Nephron (organoid): ENCODE data around the gene SMTNL2.
"Not testable (repeated sequence)": the region's sequence is repeated elsewhere in the genome, so short reads cannot be mapped to it uniquely, and the experiment has no call there.

Experiments
- H3K27ac Mint-ChIP-seq, 3 experiments: 2 replicates each; pipeline ENCODE4 v1.8.0; 2020; ENCODE audit warnings: mixed read lengths in 3 of 3, mild to moderate bottlenecking in 2 of 3, moderate library complexity in 1 of 3
- H3K27me3 Mint-ChIP-seq: 2 replicates; pipeline ENCODE4 v1.8.0; 2021; ENCODE audit warnings: low read depth, mild to moderate bottlenecking, moderate library complexity, mixed read lengths
- H3K36me3 Mint-ChIP-seq: 2 replicates; pipeline ENCODE4 v1.8.0; 2020; ENCODE audit warnings: low read depth, mixed read lengths
- H3K4me1 Mint-ChIP-seq: 2 replicates; pipeline ENCODE4 v1.8.0; 2020; ENCODE audit warnings: mixed read lengths
- H3K4me3 Mint-ChIP-seq, 3 experiments: 2 replicates each; pipeline ENCODE4 v1.8.0; 2020; ENCODE audit warnings: mild to moderate bottlenecking in 3 of 3, mixed read lengths in 3 of 3, moderate library complexity in 2 of 3
- H3K9me3 Mint-ChIP-seq: 2 replicates; pipeline ENCODE4 v1.8.0; 2020; ENCODE audit warnings: mixed read lengths
- TF ChIP-seq, protein P1 (sequence below), 3 experiments: fragments of 200-600 bp; sonication (generic); IDR thresholded peaks; one replicate each; pipeline ENCODE4 v1.5.0; 2021; ENCODE audit warnings: antibody characterized with exemption in 3 of 3; ENCODE audit not compliant: unreplicated experiment in 3 of 3

Gene SMTNL2

GRCh38 chr17:4601326-4601725 lies 17.0 kb downstream of the SMTNL2 start:
- Mint-ChIP-seq H3K36me3 (peaks cover 15% of the 10 kb centered on the region), H3K27me3 (peaks cover 4% of the 10 kb centered on the region), H3K27ac (peak overlapping the region in 1 of 3 experiments; percentile 96), H3K4me1 (peaks cover 74% of the 10 kb centered on the region), H3K4me3 (no peak overlapping the region), H3K9me3 (no peaks in the 10 kb centered on the region)
- TF ChIP-seq, protein P1, sequence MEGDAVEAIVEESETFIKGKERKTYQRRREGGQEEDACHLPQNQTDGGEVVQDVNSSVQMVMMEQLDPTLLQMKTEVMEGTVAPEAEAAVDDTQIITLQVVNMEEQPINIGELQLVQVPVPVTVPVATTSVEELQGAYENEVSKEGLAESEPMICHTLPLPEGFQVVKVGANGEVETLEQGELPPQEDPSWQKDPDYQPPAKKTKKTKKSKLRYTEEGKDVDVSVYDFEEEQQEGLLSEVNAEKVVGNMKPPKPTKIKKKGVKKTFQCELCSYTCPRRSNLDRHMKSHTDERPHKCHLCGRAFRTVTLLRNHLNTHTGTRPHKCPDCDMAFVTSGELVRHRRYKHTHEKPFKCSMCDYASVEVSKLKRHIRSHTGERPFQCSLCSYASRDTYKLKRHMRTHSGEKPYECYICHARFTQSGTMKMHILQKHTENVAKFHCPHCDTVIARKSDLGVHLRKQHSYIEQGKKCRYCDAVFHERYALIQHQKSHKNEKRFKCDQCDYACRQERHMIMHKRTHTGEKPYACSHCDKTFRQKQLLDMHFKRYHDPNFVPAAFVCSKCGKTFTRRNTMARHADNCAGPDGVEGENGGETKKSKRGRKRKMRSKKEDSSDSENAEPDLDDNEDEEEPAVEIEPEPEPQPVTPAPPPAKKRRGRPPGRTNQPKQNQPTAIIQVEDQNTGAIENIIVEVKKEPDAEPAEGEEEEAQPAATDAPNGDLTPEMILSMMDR (IDR thresholded peaks at IDR 0.05; ENCODE audit: unreplicated experiment in 3 of 3): no peak

- Mint-ChIP-seq H3K9me3 (no peaks in the 10 kb centered on the region), H3K4me1 (peaks cover 75% of the 10 kb centered on the region), H3K27me3 (peaks cover 4% of the 10 kb centered on the region), H3K4me3 (no peak overlapping the region), H3K27ac (peak overlapping the region; percentile 59 to 97 (median 61)), H3K36me3 (peaks cover 15% of the 10 kb centered on the region)
- TF ChIP-seq, protein P1 (IDR thresholded peaks at IDR 0.05; ENCODE audit: unreplicated experiment in 3 of 3): no peak
Observed at GRCh38 chr17:4602041-4602440, 17.7 kb downstream of the SMTNL2 start.

DNA sequence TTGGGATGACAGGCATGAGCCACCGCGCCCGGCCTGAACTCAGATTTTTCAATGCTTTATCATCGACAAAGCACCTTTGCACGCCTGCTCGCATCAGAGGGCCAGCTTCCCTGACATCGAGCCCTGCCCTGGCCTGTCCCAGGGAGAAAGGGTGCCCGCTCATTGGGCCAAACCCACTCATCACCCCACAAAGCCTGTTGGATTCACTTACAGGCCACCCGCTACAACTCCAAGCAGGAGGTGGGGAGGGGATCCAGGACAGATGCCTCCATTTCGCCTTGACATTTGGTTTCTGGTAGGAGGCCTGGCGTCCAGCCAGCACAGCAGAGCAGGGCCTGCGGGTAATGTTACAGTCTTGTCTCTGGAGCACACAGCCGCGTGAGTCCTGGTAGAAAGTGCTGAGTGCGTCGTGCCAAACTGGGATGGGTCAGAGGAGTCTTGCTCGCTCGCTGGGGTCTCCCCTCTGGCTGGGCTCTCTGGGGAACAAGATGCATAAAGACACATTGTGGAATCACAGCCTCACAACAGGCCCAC lies 19.8 kb downstream of the SMTNL2 start:
- Mint-ChIP-seq H3K9me3 (no peaks in the 10 kb centered on the region), H3K36me3 (peaks cover 22% of the 10 kb centered on the region), H3K4me3 (peak overlapping the region; percentile 29 to 70 (median 38)), H3K4me1 (peaks cover 81% of the 10 kb centered on the region), H3K27me3 (peaks cover 4% of the 10 kb centered on the region), H3K27ac (peak overlapping the region; percentile 93 to 98 (median 97))
- TF ChIP-seq, protein P1 (IDR thresholded peaks at IDR 0.05; ENCODE audit: unreplicated experiment in 3 of 3): no peak

GRCh38 chr17:4604736-4605135 lies 20.4 kb downstream of the SMTNL2 start:
- Mint-ChIP-seq H3K36me3 (peaks cover 24% of the 10 kb centered on the region), H3K4me1 (peaks cover 81% of the 10 kb centered on the region), H3K27ac (peak overlapping the region; percentile 93 to 98 (median 97))
- H3K27me3 Mint-ChIP-seq, H3K4me3 Mint-ChIP-seq, H3K9me3 Mint-ChIP-seq: not testable (repeated sequence)

GRCh38 chr17:4605826-4606225 lies 21.5 kb downstream of the SMTNL2 start:
- peak overlapping the region; percentile 25 to 63 (median 32) for H3K4me3 Mint-ChIP-seq
- TF ChIP-seq, protein P1 (IDR thresholded peaks at IDR 0.05; ENCODE audit: unreplicated experiment in 3 of 3): no peak
- peak overlapping the region; percentile 91 to 97 (median 93) for H3K27ac Mint-ChIP-seq
- H3K9me3 Mint-ChIP-seq: no peaks in the 10 kb centered on the region
- H3K4me1 Mint-ChIP-seq: peaks cover 81% of the 10 kb centered on the region
- H3K27me3 Mint-ChIP-seq: peaks cover 8% of the 10 kb centered on the region
- H3K36me3 Mint-ChIP-seq: peaks cover 27% of the 10 kb centered on the region

DNA sequence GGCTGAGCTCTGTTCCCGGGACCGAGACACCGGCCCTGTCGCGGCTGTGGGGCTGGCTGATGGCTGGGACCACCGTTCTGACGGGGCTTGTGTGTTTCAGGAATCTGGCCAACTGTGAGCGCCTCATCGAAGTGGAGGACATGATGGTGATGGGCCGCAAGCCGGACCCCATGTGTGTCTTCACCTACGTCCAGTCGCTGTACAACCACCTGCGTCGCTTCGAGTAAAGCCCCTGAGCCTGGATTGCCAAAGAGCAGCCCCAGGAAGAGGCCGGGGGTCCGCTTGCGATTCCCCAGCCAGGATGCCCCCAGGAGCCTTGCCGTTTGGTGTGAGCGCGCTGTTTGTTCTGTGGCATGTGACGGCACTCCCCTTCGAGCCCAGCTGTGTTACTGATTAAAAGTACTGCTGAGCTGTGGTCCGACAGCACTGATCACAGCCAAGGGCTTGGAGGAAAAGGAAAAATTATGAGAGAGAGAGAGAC lies 23.0 kb downstream of the SMTNL2 start:
- Mint-ChIP-seq H3K36me3 (peaks cover 26% of the 10 kb centered on the region), H3K4me3 (peak overlapping the region; percentile 15 to 47 (median 26)), H3K4me1 (peaks cover 79% of the 10 kb centered on the region), H3K27ac (peak overlapping the region; percentile 93 to 97 (median 97)), H3K27me3 (peaks cover 8% of the 10 kb centered on the region), H3K9me3 (no peaks in the 10 kb centered on the region)
- TF ChIP-seq, protein P1 (IDR thresholded peaks at IDR 0.05; ENCODE audit: unreplicated experiment in 3 of 3): no peak
